Gastroesophageal sphincter (tissue), 4 donors: ENCODE data around the gene NEDD4L. TPM values are rescaled to one million over a fixed set of nuclear protein-coding genes. Genes with fewer than 3 reads are reported as not detected.

Experiments
- ATAC-seq: fragments of 150-250 bp; one replicate; pipeline ENCODE4 v1.9.1; 2016; ENCODE audit warnings: mild to moderate bottlenecking, moderate library complexity
- H3K27ac ChIP-seq, 4 donors: fragments of 200-600 bp; sonication (generic) in 3 of 4; 1 replicate in 3 of 4; 2 replicates in 1 of 4; pipeline ENCODE4 v1.5.1; 2016 to 2019
- H3K27me3 ChIP-seq: fragments of 200-600 bp; sonication (generic); one replicate; pipeline ENCODE4 v1.5.1; 2019
- H3K36me3 ChIP-seq, 2 donors: fragments of 200-600 bp; sonication (generic); one replicate each; pipeline ENCODE4 v1.5.1; 2019; ENCODE audit warnings: control low read depth in 1 of 2
- H3K4me1 ChIP-seq, 3 donors: fragments of 200-600 bp; sonication (generic); 1 replicate in 2 of 3; 2 replicates in 1 of 3; pipeline ENCODE4 v1.5.1; 2016 to 2019; ENCODE audit warnings: control low read depth in 2 of 3
- H3K4me3 ChIP-seq, 2 donors: fragments of 200-600 bp; sonication (generic); one replicate each; pipeline ENCODE4 v1.5.1; 2019; ENCODE audit warnings: mild to moderate bottlenecking in 1 of 2, moderate library complexity in 1 of 2
- H3K9me3 ChIP-seq, 3 donors: fragments of 200-600 bp; sonication (generic); one replicate each; pipeline ENCODE4 v1.5.1; 2017 to 2019; ENCODE audit warnings: control low read depth in 2 of 3
- CTCF ChIP-seq, 4 experiments: fragments of 200-600 bp in 2 of 4; fragments of 450-650 bp in 2 of 4; sonication (generic) in 1 of 4; IDR thresholded peaks; one replicate each; pipeline ENCODE4 v1.5.1; 2017 to 2019; ENCODE audit warnings: antibody characterized with exemption in 4 of 4, mild to moderate bottlenecking in 2 of 4, moderate library complexity in 2 of 4
- EP300 ChIP-seq: sonication (generic); formaldehyde crosslinking; IDR thresholded peaks from one replicate; pipeline ENCODE4 v1.6.1; 2017; ENCODE audit warnings: antibody characterized with exemption, mild to moderate bottlenecking
- POLR2A ChIP-seq, 2 donors: fragments of 450-650 bp; IDR thresholded peaks; one replicate each; pipeline ENCODE4 v1.6.1; 2017; ENCODE audit warnings: antibody characterized with exemption in 2 of 2, mild to moderate bottlenecking in 2 of 2, moderate library complexity in 1 of 2
- POLR2AphosphoS5 ChIP-seq: sonication (generic); formaldehyde crosslinking; IDR thresholded peaks from one replicate; pipeline ENCODE4 v1.6.1; 2017; ENCODE audit warnings: antibody characterized with exemption
- WGBS, 2 donors: methylation state at CpG; one replicate each; pipeline ENCODE4 v1.1.5; 2018; ENCODE audit warnings: low coverage in 1 of 2; 5-methylcytosine and 5-hydroxymethylcytosine counted together
- total RNA-seq, 4 donors: library from RNA; depleted of rRNA; stranded (reverse); fragments of >200 nt; gene quantifications; one replicate each; pipeline ENCODE4 v1.1.0, GENCODE V29; 2016

NEDD4L gene
- total RNA-seq, 4 donors from 2014 or later, result 37.0 to 50.9 (median 43.0) TPM

GRCh38 chr18:58325494-58325893 is 281.5 kb downstream of the NEDD4L start:
- H3K4me3 ChIP-seq, result no peak overlapping the region
- no peaks in the 10 kb centered on the region for H3K27me3 ChIP-seq
- TF ChIP-seq CTCF (IDR thresholded peaks at IDR 0.05) (no peak), EP300 (no peak), POLR2A (IDR thresholded peaks at IDR 0.05) (no peak), POLR2AphosphoS5 (no peak)
- WGBS, 2 donors, result 82 to 86% methylated on average over 2 of the region's 2 CpGs
- H3K9me3 ChIP-seq, result no peaks in the 10 kb centered on the region
- H3K27ac ChIP-seq, result no peak overlapping the region
- peaks cover 0 to 19% (median 0%) of the 10 kb centered on the region in 3 donors for H3K4me1 ChIP-seq
- H3K36me3 ChIP-seq, result peaks cover 0 to 33% of the 10 kb centered on the region in 2 donors
- no peak for ATAC-seq

- no peak for ATAC-seq
- H3K27ac ChIP-seq, result no peak overlapping the region
- no peak overlapping the region for H3K4me3 ChIP-seq
- TF ChIP-seq EP300, result no peak
- peaks cover 0 to 22% (median 8%) of the 10 kb centered on the region in 3 donors for H3K4me1 ChIP-seq
- H3K27me3 ChIP-seq, result no peaks in the 10 kb centered on the region
- H3K9me3 ChIP-seq, result no peaks in the 10 kb centered on the region
- whole genome bisulfite sequencing, 2 donors, result 94% methylated on average over 2 of the region's 2 CpGs; no CpG with 5 or more reads in 1 of the 2 donors
- peaks cover 0 to 33% of the 10 kb centered on the region in 2 donors for H3K36me3 ChIP-seq
Observed at GRCh38 chr18:58334061-58334460, 290.0 kb downstream of the NEDD4L start.

- peaks cover 0 to 27% of the 10 kb centered on the region in 2 donors for H3K36me3 ChIP-seq
Observed at GRCh38 chr18:58335223-58335622, 291.2 kb downstream of the NEDD4L start.

GRCh38 chr18:58335821-58336220 is 291.8 kb downstream of the NEDD4L start:
- no peak overlapping the region for H3K27ac ChIP-seq
- TF ChIP-seq CTCF (IDR thresholded peaks at IDR 0.05) (peak in 2 of 4 experiments; percentile 7 to 14), POLR2AphosphoS5 (no peak), EP300 (no peak), POLR2A (IDR thresholded peaks at IDR 0.05) (no peak)
- 70 to 75% methylated on average over 1 of the region's 1 CpG for WGBS, 2 donors
- no peaks in the 10 kb centered on the region for H3K9me3 ChIP-seq
- H3K36me3 ChIP-seq, result peaks cover 0 to 22% of the 10 kb centered on the region in 2 donors
- H3K4me3 ChIP-seq, result no peak overlapping the region
- H3K4me1 ChIP-seq, result peaks cover 0 to 24% (median 8%) of the 10 kb centered on the region in 3 donors
- no peaks in the 10 kb centered on the region for H3K27me3 ChIP-seq
- ATAC-seq, result no peak

More at GRCh38 chr18:58335223-58335622, 291.2 kb downstream of the NEDD4L start:
- 90 to 97% methylated on average over 9 to 10 of the region's 11 CpGs for WGBS, 2 donors
- TF ChIP-seq CTCF (IDR thresholded peaks at IDR 0.05) (no peak), POLR2A (IDR thresholded peaks at IDR 0.05) (no peak), POLR2AphosphoS5 (no peak), EP300 (no peak)
- Histone ChIP-seq H3K4me1 (peaks cover 0 to 24% (median 8%) of the 10 kb centered on the region in 3 donors), H3K4me3 (no peak overlapping the region), H3K27ac (no peak overlapping the region), H3K9me3 (no peaks in the 10 kb centered on the region), H3K27me3 (no peaks in the 10 kb centered on the region)
- no peak for ATAC-seq

GRCh38 chr18:58336605-58337004 is 292.6 kb downstream of the NEDD4L start:
- Histone ChIP-seq H3K36me3 (peaks cover 0 to 15% of the 10 kb centered on the region in 2 donors), H3K9me3 (no peaks in the 10 kb centered on the region), H3K27me3 (no peaks in the 10 kb centered on the region), H3K4me1 (peaks cover 0 to 24% (median 8%) of the 10 kb centered on the region in 3 donors), H3K27ac (peak overlapping the region in 1 of 4 donors; percentile 59), H3K4me3 (no peak overlapping the region)
- TF ChIP-seq CTCF (IDR thresholded peaks at IDR 0.05) (no peak), EP300 (no peak)
- 84 to 90% methylated on average over 3 of the region's 3 CpGs for WGBS, 2 donors
- no peak for ATAC-seq
